IPS-18a (cell line): Measurements from ENCODE around the gene FBXO15.
A peak's percentile ranks its signal among the peaks of the same experiment; 100 is the strongest.

Experiments
- H3K27ac ChIP-seq: one replicate; pipeline ENCODE4 v1.5.1; 2013; ENCODE audit warnings: low read length
- H3K27me3 ChIP-seq: one replicate; pipeline ENCODE4 v1.6.1; 2013; ENCODE audit warnings: mild to moderate bottlenecking, low read length; ENCODE audit not compliant: control insufficient read depth, insufficient read depth
- H3K36me3 ChIP-seq: one replicate; pipeline ENCODE4 v1.6.1; 2013; ENCODE audit warnings: low read depth, low read length; ENCODE audit not compliant: control insufficient read depth
- H3K4me1 ChIP-seq: one replicate; pipeline ENCODE4 v1.6.1; 2013; ENCODE audit warnings: low read depth, low read length; ENCODE audit not compliant: control insufficient read depth
- H3K4me3 ChIP-seq: one replicate; pipeline ENCODE4 v1.5.1; 2013; ENCODE audit warnings: low read length
- H3K9ac ChIP-seq: one replicate; pipeline ENCODE4 v1.6.1; 2013; ENCODE audit warnings: mild to moderate bottlenecking, low read length, moderate library complexity
- H3K9me3 ChIP-seq: one replicate; pipeline ENCODE4 v1.6.1; 2013; ENCODE audit warnings: low read depth, low read length; ENCODE audit not compliant: control insufficient read depth

The FBXO15 gene

GRCh38 chr18:74153377-74153776 is 5.7 kb upstream of the FBXO15 start:
- Histone ChIP-seq H3K4me1 (peaks cover 6% of the 10 kb centered on the region), H3K4me3 (no peak overlapping the region), H3K9ac (no peak overlapping the region), H3K36me3 (peaks cover 28% of the 10 kb centered on the region), H3K9me3 (no peaks in the 10 kb centered on the region), H3K27ac (no peak overlapping the region), H3K27me3 (no peaks in the 10 kb centered on the region)

GRCh38 chr18:74152857-74153256 is 5.2 kb upstream of the FBXO15 start:
- no peak overlapping the region for H3K4me3 ChIP-seq
- no peaks in the 10 kb centered on the region for H3K9me3 ChIP-seq
- H3K36me3 ChIP-seq: peaks cover 22% of the 10 kb centered on the region

GRCh38 chr18:74152270-74152669 is 4.6 kb upstream of the FBXO15 start:
- Histone ChIP-seq H3K36me3 (peaks cover 22% of the 10 kb centered on the region), H3K9ac (no peak overlapping the region), H3K27ac (no peak overlapping the region), H3K4me1 (peaks cover 6% of the 10 kb centered on the region), H3K27me3 (peaks cover 1% of the 10 kb centered on the region), H3K4me3 (no peak overlapping the region), H3K9me3 (no peaks in the 10 kb centered on the region)

More at GRCh38 chr18:74152857-74153256, 5.2 kb upstream of the FBXO15 start:
- Histone ChIP-seq H3K9ac (no peak overlapping the region), H3K27ac (no peak overlapping the region), H3K4me1 (peaks cover 6% of the 10 kb centered on the region), H3K27me3 (no peaks in the 10 kb centered on the region)

- Histone ChIP-seq H3K36me3 (peaks cover 2% of the 10 kb centered on the region), H3K4me3 (peak overlapping the region; percentile 90), H3K9ac (no peak overlapping the region), H3K27ac (no peak overlapping the region), H3K9me3 (no peaks in the 10 kb centered on the region), H3K4me1 (peaks cover 6% of the 10 kb centered on the region), H3K27me3 (peaks cover 9% of the 10 kb centered on the region)
Measured at GRCh38 chr18:74149878-74150277, 2.2 kb upstream of the FBXO15 start.

GRCh38 chr18:74148543-74149070 is 973 bp upstream of the FBXO15 start:
- Histone ChIP-seq H3K36me3 (peaks cover 2% of the 10 kb centered on the region), H3K9ac (peak overlapping the region; percentile 80), H3K4me1 (peaks cover 6% of the 10 kb centered on the region), H3K27me3 (peaks cover 9% of the 10 kb centered on the region), H3K4me3 (peak overlapping the region; percentile 90), H3K9me3 (no peaks in the 10 kb centered on the region), H3K27ac (peak overlapping the region; percentile 7)

- Histone ChIP-seq H3K9ac (peak overlapping the region; percentile 18), H3K36me3 (peaks cover 2% of the 10 kb centered on the region), H3K27ac (no peak overlapping the region), H3K27me3 (peaks cover 9% of the 10 kb centered on the region), H3K4me1 (peaks cover 6% of the 10 kb centered on the region), H3K4me3 (peak overlapping the region; percentile 90), H3K9me3 (no peaks in the 10 kb centered on the region)
Measured at GRCh38 chr18:74147491-74147778, 199 bp downstream of the FBXO15 start.

GRCh38 chr18:74146756-74147155 is 878 bp downstream of the FBXO15 start:
- Histone ChIP-seq H3K4me3 (peak overlapping the region; percentile 90), H3K9me3 (no peaks in the 10 kb centered on the region), H3K27me3 (peaks cover 9% of the 10 kb centered on the region), H3K4me1 (peaks cover 6% of the 10 kb centered on the region), H3K9ac (no peak overlapping the region), H3K36me3 (peaks cover 2% of the 10 kb centered on the region), H3K27ac (no peak overlapping the region)

GRCh38 chr18:74142252-74142651 is 5.4 kb downstream of the FBXO15 start:
- Histone ChIP-seq H3K4me3 (no peak overlapping the region), H3K27ac (no peak overlapping the region), H3K9ac (no peak overlapping the region), H3K36me3 (no peaks in the 10 kb centered on the region), H3K27me3 (peaks cover 8% of the 10 kb centered on the region), H3K9me3 (no peaks in the 10 kb centered on the region), H3K4me1 (no peaks in the 10 kb centered on the region)

GRCh38 chr18:74141667-74142066 is 6.0 kb downstream of the FBXO15 start:
- H3K36me3 ChIP-seq: no peaks in the 10 kb centered on the region
- no peak overlapping the region for H3K27ac ChIP-seq
- H3K27me3 ChIP-seq: peaks cover 2% of the 10 kb centered on the region
- H3K9ac ChIP-seq: no peak overlapping the region
- H3K9me3 ChIP-seq: no peaks in the 10 kb centered on the region
- H3K4me3 ChIP-seq: no peak overlapping the region
- no peaks in the 10 kb centered on the region for H3K4me1 ChIP-seq

- Histone ChIP-seq H3K36me3 (no peaks in the 10 kb centered on the region), H3K4me1 (no peaks in the 10 kb centered on the region), H3K9ac (no peak overlapping the region), H3K9me3 (no peaks in the 10 kb centered on the region), H3K27ac (no peak overlapping the region), H3K4me3 (no peak overlapping the region), H3K27me3 (no peaks in the 10 kb centered on the region)
Measured at GRCh38 chr18:74140582-74140981, 7.1 kb downstream of the FBXO15 start.

- no peak overlapping the region for H3K4me3 ChIP-seq
- H3K36me3 ChIP-seq: no peaks in the 10 kb centered on the region
- no peak overlapping the region for H3K9ac ChIP-seq
- no peak overlapping the region for H3K27ac ChIP-seq
- H3K4me1 ChIP-seq: no peaks in the 10 kb centered on the region
- H3K27me3 ChIP-seq: no peaks in the 10 kb centered on the region
- H3K9me3 ChIP-seq: no peaks in the 10 kb centered on the region
Measured at GRCh38 chr18:74139888-74140287, 7.7 kb downstream of the FBXO15 start.

GRCh38 chr18:74139411-74139810 is 8.2 kb downstream of the FBXO15 start:
- H3K4me3 ChIP-seq: no peak overlapping the region
- no peaks in the 10 kb centered on the region for H3K27me3 ChIP-seq
- no peak overlapping the region for H3K9ac ChIP-seq
- no peaks in the 10 kb centered on the region for H3K4me1 ChIP-seq
- H3K36me3 ChIP-seq: no peaks in the 10 kb centered on the region
- no peak overlapping the region for H3K27ac ChIP-seq
- no peaks in the 10 kb centered on the region for H3K9me3 ChIP-seq
